Right kidney (tissue), 1 donor: ENCODE measurements around the gene DNAJC18.
"Not testable (repeated sequence)": the region's sequence is repeated elsewhere in the genome, so short reads cannot be mapped to it uniquely, and the experiment has no call there.

ENCODE experiments used
- DNase-seq: peaks from one replicate; pipeline ENCODE4 v3.0.0-alpha.2; 2016

Gene DNAJC18

DNA sequence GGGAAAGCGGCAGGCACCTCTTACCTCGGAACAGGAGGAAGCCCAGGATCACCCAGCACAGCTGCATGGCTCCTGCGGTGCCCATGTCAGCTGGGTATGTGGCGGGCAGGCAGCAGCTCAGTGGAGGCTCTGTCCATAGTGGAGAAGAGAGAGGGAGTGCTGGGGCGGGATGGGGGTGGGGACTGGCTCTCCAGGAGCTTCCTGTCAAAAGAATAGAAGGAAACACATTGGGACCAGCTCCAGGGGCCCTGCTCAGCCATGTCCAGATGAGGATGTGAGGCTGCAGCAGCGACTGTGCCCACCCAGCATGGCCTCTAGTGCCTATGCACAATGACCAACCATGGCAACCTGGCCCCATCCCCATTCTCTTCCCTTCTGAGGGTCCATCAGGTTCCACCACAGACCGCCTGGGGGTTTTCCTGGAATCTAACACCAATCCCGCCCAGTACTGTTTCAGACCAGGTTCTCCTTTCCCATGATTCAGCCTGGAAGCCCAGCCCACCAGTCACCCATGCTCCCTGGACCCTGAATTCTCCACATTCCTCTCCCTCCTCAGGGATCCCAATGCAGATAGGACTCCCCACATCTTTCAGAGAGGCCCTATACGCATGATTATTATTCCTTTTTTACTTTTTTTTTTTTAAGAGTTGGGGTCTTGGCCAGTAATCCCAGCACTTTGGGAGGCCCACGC, 23.4 kb upstream of the DNAJC18 start, which contains the start of gene ECSCR:
Gene ECSCR (minus strand): TSS at position 158 of the 691 bp plus-strand sequence. CDS start 73 bp downstream, at position 85.
- no peak for DNase-seq

DNA sequence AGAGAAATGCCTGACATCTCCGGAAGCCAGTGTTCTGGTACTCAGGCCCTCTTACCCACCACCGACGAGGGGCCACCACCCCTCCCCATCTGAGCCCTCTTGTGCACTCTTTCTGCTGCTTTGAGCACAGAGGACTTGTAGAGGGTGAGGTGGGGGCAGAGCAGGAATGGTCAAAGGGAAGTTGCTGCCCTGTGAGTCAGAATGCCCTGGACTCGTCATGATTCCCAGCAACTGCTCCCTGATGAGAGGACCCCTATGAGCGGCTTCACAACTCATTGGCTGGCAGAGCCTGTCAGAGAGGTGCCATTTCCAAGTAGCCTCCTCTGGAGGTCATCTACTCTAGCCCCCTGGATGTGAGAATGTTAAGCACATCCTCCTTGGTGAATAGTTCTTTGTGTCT, 22.4 kb upstream of the DNAJC18 start:
- DNase-seq = no peak

DNA sequence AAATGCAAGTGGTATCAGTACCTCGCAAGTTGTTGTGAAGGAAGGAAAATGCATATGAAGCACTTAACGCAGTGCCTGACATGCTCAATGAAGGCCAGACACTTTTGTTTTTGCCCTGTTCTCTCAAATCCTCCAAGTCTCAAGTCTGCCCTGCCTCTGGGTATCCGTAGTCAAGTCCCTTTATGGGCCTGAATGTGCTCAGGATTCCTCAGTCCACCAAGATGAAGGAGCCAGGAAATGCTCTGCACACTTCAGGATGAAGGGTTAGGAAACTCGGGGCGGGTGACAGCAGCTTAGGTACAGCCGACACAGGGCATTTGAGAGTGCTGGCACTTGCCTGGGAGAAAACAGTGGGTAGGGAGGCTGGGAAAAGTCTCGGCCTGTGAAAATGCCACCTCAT, 21.9 kb upstream of the DNAJC18 start:
- no peak for DNase-seq

DNA sequence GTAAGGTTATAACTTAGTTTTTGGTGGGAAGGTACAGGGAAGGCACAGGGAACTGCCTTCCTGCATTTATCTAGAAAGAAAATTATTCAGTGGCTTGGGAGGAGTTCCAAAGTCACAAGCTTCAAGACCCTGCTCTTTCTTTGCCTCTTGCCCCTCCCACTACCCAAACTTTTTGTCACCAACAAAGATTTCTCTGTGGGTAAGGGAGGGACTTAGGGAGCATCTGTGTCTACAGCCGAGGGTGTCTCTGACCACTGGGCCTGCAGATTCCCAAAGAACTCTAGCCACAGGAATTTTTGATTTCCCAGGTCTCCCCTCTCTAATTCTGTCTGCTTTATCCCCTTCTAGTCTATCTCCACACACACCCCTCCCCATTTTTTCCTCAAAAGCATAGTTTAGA, 21.1 kb upstream of the DNAJC18 start:
- no peak for DNase-seq

DNA sequence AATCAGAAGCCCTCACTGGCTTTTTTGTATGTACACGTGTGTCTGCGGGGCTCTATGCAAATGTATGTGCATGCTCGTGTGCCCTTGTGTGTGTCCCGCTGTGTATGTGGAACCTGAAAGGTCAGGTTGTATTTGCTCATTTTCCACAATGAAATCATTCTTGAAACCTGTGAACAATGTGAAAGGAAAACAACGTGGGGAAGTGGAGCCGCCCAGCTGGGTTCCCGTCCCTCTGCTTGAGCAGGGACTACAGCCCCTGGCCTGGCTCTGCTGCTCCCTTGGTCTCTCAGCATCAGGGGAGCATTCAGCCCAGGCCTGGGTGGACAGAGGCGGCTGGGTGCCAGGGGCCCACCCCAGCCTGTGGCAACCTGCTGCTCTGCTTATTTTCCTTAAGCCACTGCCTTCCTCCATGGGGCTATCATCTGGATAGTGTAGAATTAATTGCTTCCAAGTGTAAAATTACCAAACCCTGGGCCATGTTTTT, 20.2 kb upstream of the DNAJC18 start:
- DNase-seq = no peak

DNA sequence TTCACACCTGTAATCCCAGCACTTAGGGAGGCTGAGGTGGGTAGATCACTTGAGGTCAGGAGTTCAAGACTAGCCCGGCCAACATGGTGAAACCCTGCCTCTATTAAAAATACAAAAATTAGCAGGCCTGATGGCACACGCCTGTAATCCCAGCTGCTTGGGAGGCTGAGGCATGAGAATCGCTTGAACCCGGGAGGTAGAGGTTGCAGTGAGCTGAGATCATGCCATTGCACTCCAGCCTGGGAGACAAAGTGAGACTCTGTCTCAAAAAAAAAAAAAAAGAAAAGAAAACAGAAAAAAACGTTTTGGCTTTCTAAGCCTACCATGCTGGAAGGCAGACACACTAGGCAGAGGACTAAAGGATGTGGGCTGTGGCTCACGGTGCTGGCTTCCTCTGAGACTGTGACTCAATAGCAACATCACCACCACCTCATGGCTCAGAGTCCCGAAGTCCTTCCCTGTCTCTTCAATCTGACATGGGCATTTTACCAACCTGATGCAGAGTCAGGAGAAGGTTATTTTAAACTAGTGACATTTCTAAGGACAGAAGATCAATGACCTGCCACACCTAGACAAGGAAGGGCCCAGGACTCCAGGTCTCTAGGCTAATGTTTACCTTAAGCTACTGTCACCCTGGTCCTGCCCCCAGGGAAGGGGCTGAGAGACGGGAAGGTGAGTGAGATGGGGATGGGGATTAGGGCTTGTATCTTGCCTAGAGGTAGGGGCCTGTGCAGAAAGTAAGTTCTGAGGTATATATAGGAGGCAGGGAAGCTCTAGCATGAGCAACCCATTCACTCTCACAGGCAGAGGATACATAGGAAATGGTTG, 19.5 kb upstream of the DNAJC18 start:
- DNase-seq = no peak

DNA sequence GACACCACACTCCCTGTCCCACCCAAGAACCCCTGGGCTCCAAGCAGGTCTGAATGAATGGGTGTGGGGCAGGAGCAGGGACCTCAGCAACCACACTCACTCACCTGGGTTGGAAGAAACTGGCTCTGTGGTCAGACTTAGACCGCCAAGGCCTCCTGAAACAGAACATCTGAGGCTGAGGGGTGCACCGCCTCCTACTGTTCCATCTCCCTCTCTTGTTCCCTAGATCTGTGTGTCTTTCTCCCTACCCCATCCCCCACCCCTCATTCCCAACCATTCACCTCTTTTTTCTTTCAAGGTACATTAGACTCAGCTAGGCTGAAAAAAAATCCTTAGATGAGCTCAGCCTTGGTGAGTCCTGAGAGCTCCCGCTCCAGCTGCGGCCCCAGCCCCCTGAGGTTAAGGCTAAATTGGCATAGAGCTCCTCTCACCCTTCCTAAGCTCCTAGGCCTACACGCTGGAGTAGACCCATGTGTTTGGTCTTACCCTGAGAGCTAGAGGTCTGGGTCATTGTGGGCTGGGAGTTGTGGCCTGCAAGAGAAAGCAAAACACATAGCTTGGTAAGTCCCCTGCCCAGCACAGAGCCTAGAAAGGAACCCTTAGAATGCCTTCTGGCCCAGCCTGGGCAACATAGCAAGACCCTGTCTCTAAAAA, 18.5 kb upstream of the DNAJC18 start:
- no peak for DNase-seq

DNA sequence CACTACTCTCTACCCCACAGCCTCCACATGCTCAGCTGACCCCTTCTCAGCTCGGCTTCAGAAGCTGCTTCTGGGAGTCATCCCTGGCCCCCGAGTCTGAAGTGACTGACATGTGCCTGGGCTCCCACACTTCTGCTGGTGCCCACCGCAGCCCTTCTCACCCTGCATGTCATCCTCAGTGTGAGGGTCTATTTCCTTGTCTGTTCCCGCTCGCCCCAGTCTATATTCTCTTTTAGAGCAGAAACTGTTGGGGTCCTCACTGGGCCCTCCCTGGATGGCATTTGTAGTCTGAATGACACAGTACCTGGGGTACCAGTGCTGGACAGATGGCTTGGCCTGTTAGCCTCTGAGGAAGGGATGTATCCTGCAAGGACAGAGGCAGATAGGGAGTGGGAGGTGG, 17.9 kb upstream of the DNAJC18 start:
- DNase-seq = no peak

DNA sequence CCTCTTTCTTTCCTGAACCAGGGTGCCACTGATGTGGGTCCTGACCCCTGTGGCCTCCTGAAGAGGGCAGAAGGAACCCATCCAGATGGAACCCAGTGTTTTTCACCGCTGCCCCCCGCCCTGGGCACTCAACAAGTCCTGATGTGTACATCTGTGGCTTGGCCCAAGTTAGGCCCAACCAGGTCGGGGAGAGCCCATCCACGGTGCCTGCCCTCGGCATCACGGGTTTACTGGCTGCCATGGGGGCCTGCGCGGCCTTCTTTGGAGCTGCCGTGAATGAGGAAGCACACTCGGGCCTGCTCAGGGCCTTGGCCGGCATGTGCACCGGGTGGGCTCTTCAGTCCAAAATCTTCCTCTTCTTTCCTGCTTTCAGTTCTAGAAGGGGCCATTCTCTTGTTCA, 17.5 kb upstream of the DNAJC18 start:
- DNase-seq = no peak

DNA sequence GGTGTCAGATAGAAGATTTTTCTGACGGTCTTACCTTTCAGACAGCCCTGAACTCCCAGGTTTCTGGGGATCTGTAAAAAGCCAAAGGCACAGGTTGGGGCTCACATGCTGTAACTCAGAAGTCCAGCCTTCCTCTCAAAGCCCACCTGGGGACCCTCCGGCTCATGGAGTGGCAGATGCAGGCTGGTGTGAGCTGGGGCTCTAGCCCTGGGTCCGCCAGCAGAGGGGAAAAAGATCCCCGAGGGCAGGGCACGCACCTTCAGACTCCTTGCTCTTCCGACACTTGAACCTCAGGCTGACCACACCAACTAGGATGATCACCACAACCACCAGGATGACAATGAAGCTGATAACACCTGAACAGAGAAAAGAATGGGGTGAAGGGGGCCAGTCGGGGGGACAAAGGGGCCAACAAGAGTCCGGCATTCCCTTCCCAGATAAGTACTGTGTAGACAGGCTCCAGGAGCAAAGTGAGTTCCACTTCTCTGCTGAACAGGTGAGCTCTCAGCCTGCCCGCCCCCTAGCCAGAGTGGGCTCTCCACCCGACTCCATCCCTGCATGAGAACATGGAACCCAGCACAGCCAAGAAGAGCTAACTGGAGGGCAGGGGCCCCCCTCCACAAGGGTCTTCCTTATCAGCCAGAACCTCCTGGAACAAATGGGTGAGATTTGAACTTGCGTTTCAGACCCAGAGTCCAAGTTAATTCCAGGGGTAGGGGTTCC, 15.4 kb upstream of the DNAJC18 start:
- DNase-seq = no peak

DNA sequence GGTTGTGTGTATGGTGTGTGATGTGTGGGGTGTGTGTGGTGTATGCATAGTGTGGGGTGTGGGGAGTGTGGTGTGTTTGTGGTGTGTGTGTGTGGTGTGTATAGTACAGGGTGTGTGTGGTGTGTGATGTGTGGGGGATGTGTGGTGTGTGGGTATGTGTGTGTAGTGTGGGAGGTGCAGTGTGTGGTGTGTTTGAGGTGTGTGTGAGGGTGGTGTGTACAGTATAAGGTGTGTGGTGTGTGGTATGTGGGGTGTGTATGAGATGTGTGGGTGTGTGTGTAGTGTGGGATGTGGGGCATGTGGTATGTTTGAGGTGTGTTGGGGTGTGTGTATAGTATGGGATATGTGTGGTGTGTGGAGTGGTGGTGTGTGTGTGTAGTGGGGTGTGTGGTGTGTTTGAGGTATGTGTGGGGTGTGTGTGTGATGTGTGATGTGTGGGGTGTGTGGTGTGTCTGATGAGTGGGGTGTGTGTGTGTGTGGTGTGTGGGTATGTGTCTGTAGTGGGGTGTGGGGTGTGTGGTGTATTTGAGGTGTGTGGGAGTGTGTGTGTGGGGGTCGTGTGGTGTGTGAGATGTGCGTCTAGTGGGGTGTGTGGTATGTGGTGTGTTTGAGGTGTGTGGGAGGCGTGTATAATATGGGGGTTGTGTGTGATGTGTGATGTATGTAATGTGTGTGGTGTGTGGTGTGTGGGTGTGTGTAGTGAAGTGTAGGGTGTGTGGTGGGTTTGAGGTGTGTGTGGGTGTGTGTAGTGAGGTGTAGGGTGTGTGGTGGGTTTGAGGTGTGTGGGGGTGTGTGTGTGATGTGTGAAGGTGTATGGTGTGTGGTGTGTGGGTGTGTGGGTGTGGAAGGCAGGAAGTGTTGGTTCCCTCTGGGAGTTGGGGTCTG, 14.6 kb upstream of the DNAJC18 start:
- DNase-seq = no peak

DNA sequence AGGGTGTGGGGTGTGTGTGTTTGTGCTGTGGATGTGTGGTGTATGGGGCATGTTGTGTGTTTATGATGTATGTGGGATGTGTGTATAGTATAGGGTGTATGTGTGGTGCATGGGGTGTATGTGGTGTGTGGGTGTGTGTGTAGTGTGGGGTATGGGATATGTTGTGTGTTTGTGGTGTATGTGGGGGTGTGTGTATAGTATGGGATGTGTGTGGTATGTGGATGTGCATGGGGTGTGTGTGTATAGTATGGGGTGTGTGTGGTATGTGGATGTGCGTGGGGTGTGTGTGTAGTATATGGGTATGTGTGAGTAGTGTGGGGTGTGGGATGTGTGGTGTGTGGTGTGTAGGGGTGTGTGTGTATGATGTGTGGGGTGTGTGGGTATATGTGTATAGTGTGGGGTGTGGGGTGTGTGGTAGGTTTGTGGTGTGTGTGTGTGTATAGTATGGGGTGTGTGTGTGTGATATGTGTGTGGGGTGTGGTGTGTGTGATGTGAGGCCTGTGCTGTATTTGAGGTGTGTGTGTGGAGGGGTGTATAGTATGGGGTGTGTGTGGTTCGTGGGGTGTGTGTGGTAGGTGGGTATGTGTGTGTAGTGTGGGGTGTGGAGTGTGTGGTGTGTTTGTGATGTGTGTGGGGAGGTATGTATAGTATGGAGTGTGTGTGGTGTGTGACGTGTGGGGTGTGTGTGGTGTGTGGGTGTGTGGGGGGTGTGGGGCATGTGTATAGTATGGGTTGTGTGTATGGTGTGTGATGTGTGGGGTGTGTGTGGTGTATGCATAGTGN, 12.7 kb upstream of the DNAJC18 start:
- DNase-seq = no peak

DNA sequence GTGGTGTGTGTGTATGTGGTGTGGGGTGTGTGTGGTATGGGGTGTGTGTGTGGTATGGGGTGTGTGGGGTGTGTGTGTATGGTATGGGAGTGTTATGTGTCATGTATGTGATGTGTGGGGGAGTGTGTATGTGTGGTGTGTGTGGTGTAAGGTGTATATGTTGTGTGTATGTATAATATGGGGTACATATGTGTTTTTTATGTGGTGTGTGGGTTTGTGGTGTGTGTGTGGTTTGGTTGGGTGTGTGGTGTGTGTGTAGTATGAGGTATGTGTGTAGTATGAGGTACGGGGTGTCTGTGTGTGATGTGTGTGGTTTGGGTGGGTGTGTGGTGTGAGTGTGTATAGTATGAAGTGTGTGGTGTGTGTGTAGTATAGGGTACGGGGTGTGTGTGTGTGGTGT, 11.9 kb upstream of the DNAJC18 start:
- no peak for DNase-seq

DNA sequence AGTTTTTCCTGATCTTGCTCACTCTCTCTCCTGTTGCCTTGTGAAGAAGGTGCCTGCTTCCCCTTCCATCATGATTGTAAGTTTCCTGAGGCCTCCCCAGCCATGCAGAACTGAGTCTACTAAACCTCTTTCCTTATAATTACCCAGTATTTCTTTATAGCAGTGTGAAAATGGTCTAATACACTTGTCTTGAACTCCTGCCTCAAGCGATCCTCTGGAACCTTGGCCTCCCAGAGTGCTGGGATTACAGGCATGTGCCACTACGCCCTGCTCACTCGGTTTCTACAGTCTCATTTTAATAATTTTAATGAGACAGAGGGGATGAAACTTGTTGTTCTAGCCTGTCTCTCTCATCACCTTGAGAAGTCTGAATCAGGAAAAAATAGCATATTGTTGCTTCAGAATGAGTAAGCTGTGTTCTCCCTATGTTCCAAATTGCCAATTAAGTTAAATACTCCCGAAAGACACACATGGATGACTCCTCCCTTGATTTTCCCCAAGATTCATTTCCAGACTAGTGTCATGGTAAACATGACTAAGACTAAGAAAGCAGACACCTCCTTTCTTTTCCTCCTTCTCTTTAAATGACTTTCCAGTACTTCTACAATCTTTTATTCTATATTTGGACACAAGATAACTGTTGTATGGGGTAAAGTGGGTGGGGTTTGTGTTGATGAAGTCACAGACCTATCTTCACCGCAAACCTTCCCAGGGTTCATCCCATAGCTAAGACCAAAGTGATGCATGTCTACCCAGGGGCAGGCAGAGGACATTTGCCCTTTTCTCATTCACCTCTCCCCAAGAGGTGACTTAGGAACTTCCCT, 7.8 kb upstream of the DNAJC18 start:
- DNase-seq = no peak

DNA sequence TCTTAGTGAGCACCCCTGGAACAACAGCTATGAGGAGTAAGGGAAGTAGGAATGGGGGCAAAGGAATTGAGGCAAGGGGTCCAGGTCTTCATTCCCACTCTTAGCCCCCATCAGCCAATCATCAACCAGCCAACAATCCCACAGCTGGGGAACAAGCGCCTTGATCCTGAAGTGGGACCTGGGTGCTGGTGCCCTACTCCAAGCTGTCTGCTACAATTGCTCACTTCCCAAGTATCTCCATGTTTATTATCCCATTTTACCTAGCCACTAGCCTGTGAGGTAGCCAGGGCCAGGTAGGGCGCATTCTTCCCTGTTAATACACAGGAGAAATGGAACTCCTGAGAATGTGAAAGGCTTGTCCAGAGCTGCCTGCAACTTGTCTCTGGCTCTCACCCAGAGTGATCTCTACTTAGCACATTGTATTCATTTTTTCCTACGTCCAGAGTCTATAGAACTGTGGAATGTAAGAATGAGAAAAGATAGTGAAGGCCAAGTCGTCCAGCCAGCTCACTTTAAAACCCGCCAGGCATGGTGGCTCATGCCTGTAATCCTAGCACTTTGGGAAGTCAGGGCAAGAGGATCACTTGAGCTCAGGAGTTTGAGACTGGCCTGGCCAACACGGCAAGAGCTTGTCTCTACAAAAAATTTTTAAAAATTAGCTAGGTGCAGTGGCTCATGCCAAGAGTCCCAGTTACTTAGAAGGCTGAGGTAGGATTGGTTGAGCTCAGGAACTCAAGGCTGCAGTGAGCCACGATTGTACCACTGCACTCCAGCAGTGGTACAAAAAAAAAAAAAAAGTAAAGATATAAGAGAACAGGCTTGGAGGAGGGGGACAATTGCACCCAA, 6.2 kb upstream of the DNAJC18 start:
- no peak for DNase-seq

DNA sequence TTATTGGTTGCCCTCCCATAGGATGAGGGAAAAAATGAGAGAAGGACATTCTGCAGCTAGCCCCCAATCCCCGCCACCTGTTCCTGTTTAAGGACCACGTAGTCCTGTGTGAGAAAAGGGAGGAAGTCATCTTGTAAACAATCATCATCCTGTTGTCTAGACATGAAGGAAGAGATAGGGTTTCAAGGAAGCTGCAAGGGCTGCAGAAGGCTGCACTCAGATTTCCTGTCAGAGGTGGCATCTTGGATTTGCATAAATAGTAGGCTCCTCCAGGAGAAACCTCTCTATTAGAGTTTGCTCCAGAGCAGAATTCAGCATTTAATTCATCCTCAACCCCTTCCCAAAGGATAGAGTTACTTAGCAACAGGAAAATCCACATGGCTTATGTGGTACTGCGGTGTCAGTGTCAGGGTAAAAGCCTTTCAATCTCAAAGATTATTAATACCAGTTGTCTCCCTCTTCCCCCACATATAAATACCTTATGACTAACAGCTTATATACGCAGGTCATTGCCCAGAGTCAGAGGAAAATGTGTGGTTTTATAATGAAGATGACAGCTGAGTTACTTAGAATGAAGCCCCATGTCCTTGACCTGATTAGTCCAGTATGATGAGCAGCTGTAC, 4.6 kb upstream of the DNAJC18 start:
- DNase-seq = no peak

DNA sequence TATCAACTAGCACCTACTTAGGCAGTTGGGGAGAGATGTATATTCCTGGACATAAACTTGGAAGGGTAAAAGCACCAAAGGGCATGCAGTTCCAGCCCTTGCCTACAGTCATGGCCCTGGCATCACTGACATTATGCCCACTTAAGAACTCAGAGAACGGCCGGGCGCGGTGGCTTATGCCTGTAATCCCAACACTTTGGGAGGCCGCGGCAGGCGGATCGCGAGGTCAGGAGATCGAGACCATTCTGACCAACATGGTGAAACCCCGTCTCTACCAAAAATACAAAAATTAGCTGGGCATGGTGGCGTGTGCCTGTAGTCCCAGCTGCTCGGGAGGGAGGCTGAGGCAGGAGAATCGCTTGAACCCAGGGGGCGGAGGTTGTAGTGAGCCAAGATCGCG, 1.1 kb upstream of the DNAJC18 start:
- not testable (repeated sequence) for DNase-seq

DNA sequence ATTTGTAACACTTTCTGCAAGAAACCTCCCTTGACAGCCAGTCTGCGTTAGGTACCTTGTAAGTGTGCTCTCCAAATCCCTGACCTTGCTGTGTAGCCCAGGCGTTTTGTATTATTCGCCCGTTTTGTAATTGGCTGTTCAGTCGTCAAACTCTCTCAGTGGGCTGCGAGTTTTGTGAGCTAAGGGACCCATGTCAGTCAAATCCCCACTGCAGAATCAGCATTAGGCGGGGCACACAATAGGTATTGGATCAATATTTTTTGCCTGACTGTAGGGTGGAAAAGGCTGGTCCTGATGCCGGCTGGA, 665 bp downstream of the DNAJC18 start:
- peak; percentile 40 for DNase-seq
